ENCODE measurements around the gene MOGAT3. TPM values are rescaled to one million over a fixed set of nuclear protein-coding genes. Genes with fewer than 3 reads are reported as not detected.
A peak's percentile ranks its signal among the peaks of the same experiment; 100 is the strongest.

MOGAT3 gene
- total RNA-seq, 1 experiment from 2014 or later: 6.3 TPM

DNA sequence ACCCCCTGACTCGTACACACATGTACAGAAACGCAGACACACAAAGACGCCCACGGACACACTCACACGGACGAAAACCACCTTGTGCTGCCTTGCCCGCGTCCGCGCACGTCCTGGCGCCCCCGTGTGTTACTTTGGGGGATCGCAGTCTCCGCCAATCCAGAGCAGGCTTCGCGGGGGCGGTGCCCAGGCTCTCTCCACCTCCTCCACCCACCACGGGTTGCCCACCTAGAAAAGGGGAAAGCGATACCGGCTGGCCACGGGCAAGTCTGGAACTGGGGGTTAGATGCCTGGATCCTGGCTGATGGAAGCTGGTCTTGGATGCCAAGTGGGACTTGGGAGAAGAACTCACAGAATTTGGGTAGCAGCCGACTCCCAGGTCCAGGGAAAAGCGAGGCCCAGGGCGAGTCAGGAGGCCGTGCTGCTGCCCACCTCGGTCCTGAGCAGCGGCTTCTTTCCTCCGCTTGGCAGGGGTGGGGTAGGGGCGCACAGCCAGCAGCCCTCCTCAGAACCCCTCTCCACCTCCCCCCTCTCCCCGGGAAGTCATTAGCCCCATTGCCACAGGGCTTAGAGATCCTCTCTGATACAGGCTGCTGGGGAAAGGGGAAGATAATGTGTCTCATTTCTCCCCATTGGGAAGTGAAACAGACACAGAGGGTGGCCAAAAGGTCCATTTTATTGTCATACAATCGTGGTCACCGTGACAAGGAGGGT is 30.8 kb downstream of the MOGAT3 start:
- Mint-ChIP-seq H3K27ac (ENCODE audit: unreplicated experiment) (no peak overlapping the region), H3K36me3 (ENCODE audit: insufficient read depth, unreplicated experiment) (peaks cover 11% of the 10 kb centered on the region), H3K27me3 (ENCODE audit: insufficient read depth, unreplicated experiment) (peaks cover 59% of the 10 kb centered on the region), H3K4me1 (ENCODE audit: low read depth, unreplicated experiment) (peaks cover 45% of the 10 kb centered on the region), H3K4me3 (ENCODE audit: unreplicated experiment) (no peak overlapping the region), H3K9me3 (ENCODE audit: unreplicated experiment) (no peaks in the 10 kb centered on the region)
- BruUV-seq (replicated peaks): no TSS peak
- CTCF ChIA-PET: interaction anchor here (0.9 to 1.5 kb wide), 3 partner anchors 9 to 26 kb away, joined by 3 to 7 read pairs (median 6); no protein-coding TSS in a partner anchor
- intact Hi-C loops (cut with micrococcal nuclease; ENCODE audit: unreplicated experiment): loop anchor here (1.0 kb wide), 2 partner anchors 22 to 26 kb away; no protein-coding TSS in a partner anchor
- POLR2A ChIA-PET: no interaction called here
- Histone ChIP-seq H3K4me1 (peaks cover 29% of the 10 kb centered on the region), H3K36me3 (ENCODE audit: control insufficient read depth, insufficient read depth, low read length) (no peaks in the 10 kb centered on the region), H3K9me3 (no peaks in the 10 kb centered on the region), H3K27me3 (replicated peaks; ENCODE audit: control insufficient read depth, insufficient read depth, low read length) (peaks cover 10% of the 10 kb centered on the region), H3K4me3 (ENCODE audit: low read depth, low read length) (no peak overlapping the region)
- peak; percentile 67 to 88 for DNase-seq
- TF ChIP-seq, protein P1, sequence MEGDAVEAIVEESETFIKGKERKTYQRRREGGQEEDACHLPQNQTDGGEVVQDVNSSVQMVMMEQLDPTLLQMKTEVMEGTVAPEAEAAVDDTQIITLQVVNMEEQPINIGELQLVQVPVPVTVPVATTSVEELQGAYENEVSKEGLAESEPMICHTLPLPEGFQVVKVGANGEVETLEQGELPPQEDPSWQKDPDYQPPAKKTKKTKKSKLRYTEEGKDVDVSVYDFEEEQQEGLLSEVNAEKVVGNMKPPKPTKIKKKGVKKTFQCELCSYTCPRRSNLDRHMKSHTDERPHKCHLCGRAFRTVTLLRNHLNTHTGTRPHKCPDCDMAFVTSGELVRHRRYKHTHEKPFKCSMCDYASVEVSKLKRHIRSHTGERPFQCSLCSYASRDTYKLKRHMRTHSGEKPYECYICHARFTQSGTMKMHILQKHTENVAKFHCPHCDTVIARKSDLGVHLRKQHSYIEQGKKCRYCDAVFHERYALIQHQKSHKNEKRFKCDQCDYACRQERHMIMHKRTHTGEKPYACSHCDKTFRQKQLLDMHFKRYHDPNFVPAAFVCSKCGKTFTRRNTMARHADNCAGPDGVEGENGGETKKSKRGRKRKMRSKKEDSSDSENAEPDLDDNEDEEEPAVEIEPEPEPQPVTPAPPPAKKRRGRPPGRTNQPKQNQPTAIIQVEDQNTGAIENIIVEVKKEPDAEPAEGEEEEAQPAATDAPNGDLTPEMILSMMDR (IDR thresholded peaks at IDR 0.05; ENCODE audit: insufficient read depth in 1 of 2, low read depth in 1 of 2, low read length in 1 of 2, severe bottlenecking in 1 of 2, unreplicated experiment in 1 of 2): peak; percentile 92 to 94

DNA sequence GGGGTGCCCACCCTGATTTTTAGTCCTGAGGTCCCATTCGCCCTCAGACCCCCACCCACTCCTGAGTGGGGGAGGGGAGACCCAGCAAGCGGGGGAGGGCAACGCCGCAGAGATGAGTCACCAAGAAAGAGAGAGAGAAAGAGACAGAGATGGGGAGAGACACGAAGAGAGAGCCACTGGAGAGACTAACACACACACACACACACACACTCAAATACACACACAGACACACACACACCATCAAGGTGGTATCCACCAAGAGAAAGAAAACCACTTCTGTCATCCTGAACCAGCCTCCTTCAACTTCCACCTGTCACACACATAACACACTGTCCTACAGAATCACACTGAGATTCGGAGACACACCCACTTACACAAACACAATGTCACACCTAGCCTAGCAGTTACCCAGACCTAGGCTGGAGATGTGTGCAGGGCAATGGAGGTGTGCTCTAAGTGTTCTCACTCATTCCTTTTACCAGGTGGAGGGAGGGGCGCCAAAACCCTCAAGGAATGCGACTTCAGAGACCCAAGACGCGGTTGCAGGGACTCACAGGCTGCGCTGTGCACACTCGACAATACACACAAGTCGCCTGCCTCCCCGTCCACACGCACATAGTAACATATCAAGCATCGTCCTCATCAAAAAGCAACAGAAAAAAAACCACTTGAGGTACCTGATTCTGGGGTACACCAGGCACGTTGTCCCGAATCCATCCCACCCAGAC is 31.6 kb downstream of the MOGAT3 start:
- Mint-ChIP-seq H3K27me3 (ENCODE audit: insufficient read depth, unreplicated experiment) (peaks cover 56% of the 10 kb centered on the region), H3K4me3 (ENCODE audit: unreplicated experiment) (no peak overlapping the region), H3K9me3 (ENCODE audit: unreplicated experiment) (no peaks in the 10 kb centered on the region), H3K4me1 (ENCODE audit: low read depth, unreplicated experiment) (peaks cover 45% of the 10 kb centered on the region), H3K27ac (ENCODE audit: unreplicated experiment) (no peak overlapping the region), H3K36me3 (ENCODE audit: insufficient read depth, unreplicated experiment) (peaks cover 12% of the 10 kb centered on the region)
- no TSS peak for BruUV-seq (replicated peaks)
- Histone ChIP-seq H3K9me3 (no peaks in the 10 kb centered on the region), H3K36me3 (ENCODE audit: control insufficient read depth, insufficient read depth, low read length) (no peaks in the 10 kb centered on the region), H3K4me3 (ENCODE audit: low read depth, low read length) (no peak overlapping the region), H3K27me3 (replicated peaks; ENCODE audit: control insufficient read depth, insufficient read depth, low read length) (peaks cover 10% of the 10 kb centered on the region), H3K4me1 (peaks cover 36% of the 10 kb centered on the region)
- POLR2A ChIA-PET: no interaction called here
- DNase-seq: no peak
- intact Hi-C loops (cut with micrococcal nuclease; ENCODE audit: unreplicated experiment): loop anchor here (1.0 kb wide), 1 partner anchor 23 kb away; no protein-coding TSS in a partner anchor
- CTCF ChIA-PET: interaction anchor here (2.0 kb wide), 1 partner anchor 25 kb away, joined by 8 read pairs; no protein-coding TSS in a partner anchor
- TF ChIP-seq, protein P1 (IDR thresholded peaks at IDR 0.05; ENCODE audit: insufficient read depth in 1 of 2, low read depth in 1 of 2, low read length in 1 of 2, severe bottlenecking in 1 of 2, unreplicated experiment in 1 of 2): no peak

DNA sequence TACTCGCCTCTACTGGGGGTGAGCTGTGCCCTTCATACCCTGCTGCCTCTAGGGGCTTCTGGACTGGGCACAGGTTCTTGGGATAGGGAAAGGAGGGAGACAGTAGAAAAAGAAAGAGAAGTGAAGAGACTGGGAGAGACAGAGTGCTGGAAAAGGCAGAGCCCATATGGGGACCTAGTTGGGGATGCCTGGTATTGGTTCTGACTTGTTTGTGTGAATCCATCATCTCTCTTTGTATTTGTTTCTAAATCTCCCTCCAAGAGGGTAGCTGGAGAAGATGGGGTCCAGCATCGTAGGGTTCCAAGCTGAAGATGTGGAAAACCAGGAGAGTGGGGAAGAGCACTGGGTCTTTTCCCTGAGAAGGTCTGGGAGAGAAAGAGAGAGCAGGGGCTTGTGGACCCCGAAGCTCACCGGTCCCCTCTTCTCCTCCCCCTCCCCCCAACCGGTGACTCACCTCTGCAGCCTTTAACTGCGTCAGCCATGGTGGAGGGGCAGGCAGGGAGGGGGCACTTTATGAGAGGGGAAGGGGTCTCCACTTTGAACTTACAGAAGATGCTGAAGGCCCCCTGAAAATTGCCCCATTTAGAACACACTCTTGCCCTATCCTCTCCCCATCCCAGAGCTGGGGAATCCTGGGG is 32.3 kb downstream of the MOGAT3 start:
- ChIA-PET CTCF (interaction anchor here (0.7 to 2.0 kb wide), 3 partner anchors 24 to 83 kb away, joined by 3 to 8 read pairs (median 3); no protein-coding TSS in a partner anchor), POLR2A (no interaction called here)
- H3K4me1 Mint-ChIP-seq (ENCODE audit: low read depth, unreplicated experiment): peaks cover 45% of the 10 kb centered on the region
- no peaks in the 10 kb centered on the region for H3K9me3 Mint-ChIP-seq (ENCODE audit: unreplicated experiment)
- intact Hi-C loops (cut with micrococcal nuclease; ENCODE audit: unreplicated experiment): loop anchor here (1.0 kb wide), 1 partner anchor 24 kb away; no protein-coding TSS in a partner anchor
- H3K27me3 Mint-ChIP-seq (ENCODE audit: insufficient read depth, unreplicated experiment): peaks cover 52% of the 10 kb centered on the region
- Histone ChIP-seq H3K27me3 (replicated peaks; ENCODE audit: control insufficient read depth, insufficient read depth, low read length) (peaks cover 10% of the 10 kb centered on the region), H3K9me3 (no peaks in the 10 kb centered on the region), H3K4me3 (ENCODE audit: low read depth, low read length) (no peak overlapping the region), H3K36me3 (ENCODE audit: control insufficient read depth, insufficient read depth, low read length) (no peaks in the 10 kb centered on the region), H3K4me1 (peaks cover 39% of the 10 kb centered on the region)
- H3K4me3 Mint-ChIP-seq (ENCODE audit: unreplicated experiment): no peak overlapping the region
- peaks cover 14% of the 10 kb centered on the region for H3K36me3 Mint-ChIP-seq (ENCODE audit: insufficient read depth, unreplicated experiment)
- TF ChIP-seq, protein P1 (IDR thresholded peaks at IDR 0.05; ENCODE audit: insufficient read depth in 1 of 2, low read depth in 1 of 2, low read length in 1 of 2, severe bottlenecking in 1 of 2, unreplicated experiment in 1 of 2): no peak
- DNase-seq: no peak
- no TSS peak for BruUV-seq (replicated peaks)
- no peak overlapping the region for H3K27ac Mint-ChIP-seq (ENCODE audit: unreplicated experiment)

All from Caco-2 (cell line).